GM12873 (cell line): ENCODE data around the gene OLIG1.

Source experiments
- CTCF ChIP-seq: IDR thresholded peaks from 2 replicates; pipeline ENCODE4 v1.5.1; 2012; ENCODE audit warnings: low read depth, mild to moderate bottlenecking, moderate library complexity, low read length, control low read depth; ENCODE audit not compliant: insufficient read depth; ENCODE audit errors: missing control alignments

The OLIG1 gene

GRCh38 chr21:33039536-33039935 lies 30.4 kb upstream of the OLIG1 start:
- no peak for TF ChIP-seq CTCF

DNA sequence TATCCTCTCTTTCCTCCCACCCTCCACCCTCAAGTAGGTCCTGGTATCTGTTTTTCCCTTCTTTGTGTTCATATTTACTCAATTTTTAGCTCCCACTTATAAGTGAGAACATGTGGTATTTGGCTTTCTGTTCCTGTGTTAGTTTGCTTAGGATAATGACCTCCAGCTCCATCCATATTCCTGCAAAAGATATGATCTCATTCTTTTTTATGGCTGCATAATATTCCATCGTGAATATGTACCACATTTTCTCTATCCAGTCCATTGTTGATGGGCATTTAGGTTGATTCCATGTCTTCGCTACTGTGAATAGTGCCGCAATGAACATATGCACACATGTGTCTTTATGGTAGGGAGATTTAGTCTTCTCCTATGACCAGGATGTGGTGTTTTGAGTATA lies 29.7 kb upstream of the OLIG1 start:
- TF ChIP-seq CTCF: no peak

DNA sequence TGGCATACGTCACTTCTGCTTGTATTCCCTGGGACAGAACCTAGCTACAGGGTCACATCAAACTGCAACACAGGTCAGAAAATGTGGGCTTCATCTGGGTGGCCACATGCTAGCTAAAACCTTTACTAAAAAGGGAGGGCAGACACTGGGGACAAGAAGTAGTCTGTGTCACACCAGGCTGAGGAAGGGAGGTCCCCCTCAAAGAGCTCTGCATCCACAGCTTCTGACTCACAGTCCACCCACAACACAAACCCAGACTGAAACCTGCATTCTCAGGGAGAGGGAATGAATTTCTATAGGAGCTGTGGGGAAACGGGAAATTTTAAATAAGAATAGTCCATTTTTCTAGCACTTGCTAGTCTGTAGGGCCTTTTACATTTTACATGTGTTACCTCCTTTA lies 28.0 kb upstream of the OLIG1 start:
- no peak for TF ChIP-seq CTCF

DNA sequence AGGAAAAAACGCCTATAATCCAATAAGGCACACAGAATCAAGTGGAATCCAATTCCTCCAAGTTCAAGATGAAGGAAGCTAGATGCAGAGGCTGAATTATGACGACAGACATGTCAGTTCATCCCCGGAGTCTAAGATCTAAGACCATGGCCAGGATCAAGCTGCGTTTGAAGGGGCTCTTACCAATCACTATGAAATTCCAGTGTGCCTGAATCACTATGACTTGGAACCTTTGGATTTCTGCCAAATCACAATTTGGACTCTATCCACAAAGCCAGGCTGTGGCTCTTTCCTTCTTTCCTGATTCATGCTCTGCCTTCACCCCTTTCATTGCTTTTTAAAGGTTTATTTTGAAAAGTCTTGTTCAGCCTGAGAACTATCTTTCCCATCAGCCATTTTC lies 27.1 kb upstream of the OLIG1 start:
- no peak for TF ChIP-seq CTCF

DNA sequence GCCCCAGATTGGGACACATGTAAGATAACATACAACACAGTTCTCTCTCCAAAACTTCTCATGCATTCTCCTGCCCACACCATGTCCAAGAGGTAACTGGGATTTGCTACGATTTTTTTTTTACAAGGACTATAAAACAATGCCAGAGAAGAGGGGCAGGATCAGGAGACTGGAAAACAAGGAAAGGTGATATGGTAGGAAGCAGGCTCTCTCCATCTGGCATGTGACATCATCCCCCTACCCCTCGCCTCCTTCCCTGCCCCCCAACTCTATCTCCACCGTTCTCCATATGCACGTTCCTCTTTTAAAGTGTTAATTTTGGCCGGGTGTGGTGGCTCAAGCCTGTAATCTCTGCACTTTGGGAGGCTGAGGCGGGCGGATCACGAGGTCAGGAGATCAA lies 23.5 kb upstream of the OLIG1 start:
- no peak for TF ChIP-seq CTCF

DNA sequence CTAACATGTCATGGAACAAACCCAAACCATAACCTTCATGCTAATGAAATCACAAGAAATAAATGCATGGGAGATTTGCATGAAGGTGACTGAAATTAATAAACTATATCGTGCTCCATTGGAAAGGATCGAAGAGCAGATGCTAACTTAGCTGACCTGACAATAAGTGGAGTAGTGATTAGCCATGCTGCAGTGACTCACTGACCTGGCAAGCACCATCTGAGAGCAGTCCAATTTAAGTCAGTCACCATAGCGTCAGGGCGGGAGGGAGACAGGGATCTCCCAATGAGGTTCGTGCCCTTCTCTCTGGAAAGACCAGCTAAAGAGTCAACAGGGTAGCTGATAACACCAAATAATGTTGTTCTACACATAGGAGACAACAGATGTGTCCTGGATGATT lies 22.7 kb upstream of the OLIG1 start:
- TF ChIP-seq CTCF: no peak

DNA sequence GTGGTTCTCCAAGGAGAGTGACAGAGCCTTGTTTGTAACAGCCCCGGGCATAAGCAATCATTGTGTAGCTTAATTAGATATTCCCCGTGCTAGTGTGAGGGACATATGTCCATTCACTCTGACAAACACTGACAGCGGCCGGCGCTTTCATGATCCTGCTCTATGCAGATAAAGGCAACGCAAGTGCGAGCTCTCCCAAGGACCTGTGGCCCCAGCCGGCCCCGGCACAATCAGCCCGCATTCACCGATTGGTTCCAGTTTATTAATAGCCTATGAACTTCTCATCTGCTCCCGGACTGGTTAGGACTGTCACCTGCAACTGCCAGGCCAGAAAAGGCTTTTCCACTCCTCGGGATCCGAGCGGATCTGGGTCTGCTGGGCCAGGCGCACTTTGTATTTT lies 18.0 kb upstream of the OLIG1 start:
- no peak for TF ChIP-seq CTCF

- TF ChIP-seq CTCF: no peak
Measured at GRCh38 chr21:33053951-33054350, 16.0 kb upstream of the OLIG1 start.
